Thymus (tissue), 11 donors: ENCODE measurements around the gene GPAT3. TPM values are rescaled to one million over a fixed set of nuclear protein-coding genes. Genes with fewer than 3 reads are reported as not detected.
A peak's percentile ranks its signal among the peaks of the same experiment; 100 is the strongest.

ENCODE experiments used
- DNase-seq, 9 donors: peaks; one replicate each; pipeline ENCODE4 v3.0.0-alpha.2; 2013; ENCODE audit warnings: low spot score in 9 of 9, low read depth in 6 of 9, missing footprints in 1 of 9
- H3K27ac ChIP-seq, 2 donors: one replicate each; pipeline ENCODE4 v1.5.1; 2013; ENCODE audit warnings: control low read depth in 1 of 2, low read depth in 1 of 2, low read length in 1 of 2, mild to moderate bottlenecking in 1 of 2, moderate library complexity in 1 of 2
- H3K27me3 ChIP-seq, 2 donors: one replicate each; pipeline ENCODE4 v1.5.1; 2013; ENCODE audit warnings: low read length in 1 of 2; ENCODE audit not compliant: control insufficient read depth in 2 of 2, insufficient read depth in 1 of 2
- H3K36me3 ChIP-seq, 2 donors: one replicate each; pipeline ENCODE4 v1.5.1; 2013; ENCODE audit warnings: low read length in 1 of 2, mild to moderate bottlenecking in 1 of 2, moderate library complexity in 1 of 2; ENCODE audit not compliant: control insufficient read depth in 2 of 2, insufficient read depth in 2 of 2
- H3K4me1 ChIP-seq, 2 donors: one replicate each; pipeline ENCODE4 v1.5.1; 2013; ENCODE audit warnings: low read length in 2 of 2; ENCODE audit not compliant: control insufficient read depth in 2 of 2, insufficient read depth in 2 of 2
- H3K4me3 ChIP-seq, 2 donors: one replicate each; pipeline ENCODE4 v1.5.1; 2013; ENCODE audit warnings: low read length in 2 of 2, control low read depth in 1 of 2, mild to moderate bottlenecking in 1 of 2
- H3K9me3 ChIP-seq, 2 donors: one replicate each; pipeline ENCODE4 v1.5.1; 2013; ENCODE audit warnings: low read length in 1 of 2, mild to moderate bottlenecking in 1 of 2; ENCODE audit not compliant: control insufficient read depth in 2 of 2, insufficient read depth in 1 of 2
- WGBS: extraction: QIAGEN DNeasy Blood & Tissue Kit; methylation state at CpG from one replicate; pipeline ENCODE4 v1.1.7; 2013; 5-methylcytosine and 5-hydroxymethylcytosine counted together
- polyA plus RNA-seq: library from polyadenylated mRNA; stranded (reverse); fragments of 200-250 nt; gene quantifications from one replicate; pipeline ENCODE4 v1.2.3, GENCODE V29; 2013
- total RNA-seq: library from RNA; stranded (reverse); fragments of 120-200 nt; gene quantifications from one replicate; pipeline ENCODE4 v1.2.4, GENCODE V29; 2013
- donor health status: healthy.

Gene GPAT3
- total and polyA plus RNA-seq, 2 donors, result 1.8 to 2.6 TPM

DNA sequence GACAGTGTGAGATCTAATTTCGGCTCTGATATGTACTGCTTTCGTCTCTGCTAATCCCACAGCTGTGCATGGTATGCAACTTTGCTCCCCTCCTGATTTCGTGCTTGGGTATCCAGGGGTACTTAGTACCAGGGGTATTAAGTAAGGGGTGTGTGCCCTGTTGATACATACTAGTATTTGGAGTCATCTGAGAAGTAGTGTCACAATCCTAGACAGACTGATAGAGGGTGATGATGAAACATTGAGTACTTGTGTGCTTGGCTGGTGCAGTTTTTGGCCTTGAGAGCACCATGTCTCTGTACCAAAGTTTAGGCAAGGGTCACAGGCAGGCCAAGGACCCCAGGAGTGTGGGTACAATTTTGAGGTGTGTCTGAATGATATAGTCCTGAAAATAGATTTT is 10.9 kb downstream of the GPAT3 start:
- WGBS, result 93% methylated on average over 3 of the region's 3 CpGs
- Histone ChIP-seq H3K36me3 (no peaks in the 10 kb centered on the region), H3K9me3 (no peaks in the 10 kb centered on the region), H3K27ac (no peak overlapping the region), H3K4me3 (no peak overlapping the region), H3K4me1 (no peaks in the 10 kb centered on the region), H3K27me3 (no peaks in the 10 kb centered on the region)
- DNase-seq, result no peak

DNA sequence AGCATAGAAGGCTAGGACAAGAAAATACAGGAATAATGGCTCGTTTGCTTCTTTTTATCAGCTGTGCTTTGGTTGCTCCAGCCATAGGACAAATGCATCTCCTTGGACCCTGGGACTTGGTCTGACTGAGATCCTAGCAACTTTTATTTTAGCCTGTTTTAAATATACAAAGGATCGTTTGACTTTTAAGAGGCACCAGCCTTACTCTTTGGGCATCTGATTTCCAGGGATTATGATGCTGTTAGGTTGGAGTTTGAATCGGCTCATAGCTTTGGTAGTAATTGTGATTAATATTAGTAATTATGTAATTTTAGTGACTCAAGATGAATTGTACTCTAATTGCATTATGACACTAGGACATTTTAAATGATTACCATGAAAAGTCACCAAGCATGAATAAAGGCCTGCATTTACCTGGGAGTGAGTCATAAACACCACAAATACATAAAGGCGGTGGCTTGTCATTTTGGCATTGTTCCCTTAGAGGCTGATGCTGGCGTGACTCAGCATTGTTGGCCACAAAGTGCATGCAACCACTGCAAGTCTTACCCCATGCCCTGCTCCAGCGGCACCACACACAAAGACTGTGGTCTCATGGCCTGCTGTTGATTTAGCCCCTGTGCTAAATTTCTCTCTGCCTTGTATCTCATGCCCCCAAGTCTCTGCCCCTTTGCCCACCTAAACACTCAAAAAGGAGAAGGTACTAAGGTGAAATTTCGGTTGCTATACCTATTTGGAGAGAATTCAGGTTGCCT is 12.4 kb downstream of the GPAT3 start:
- no peak overlapping the region for H3K27ac ChIP-seq
- no peaks in the 10 kb centered on the region for H3K27me3 ChIP-seq
- no peaks in the 10 kb centered on the region for H3K36me3 ChIP-seq
- WGBS, result 54% methylated on average over 7 of the region's 7 CpGs
- DNase-seq, result peak in 1 of 9 donors; percentile 28
- H3K4me1 ChIP-seq, result no peaks in the 10 kb centered on the region
- H3K4me3 ChIP-seq, result no peak overlapping the region
- no peaks in the 10 kb centered on the region for H3K9me3 ChIP-seq

DNA sequence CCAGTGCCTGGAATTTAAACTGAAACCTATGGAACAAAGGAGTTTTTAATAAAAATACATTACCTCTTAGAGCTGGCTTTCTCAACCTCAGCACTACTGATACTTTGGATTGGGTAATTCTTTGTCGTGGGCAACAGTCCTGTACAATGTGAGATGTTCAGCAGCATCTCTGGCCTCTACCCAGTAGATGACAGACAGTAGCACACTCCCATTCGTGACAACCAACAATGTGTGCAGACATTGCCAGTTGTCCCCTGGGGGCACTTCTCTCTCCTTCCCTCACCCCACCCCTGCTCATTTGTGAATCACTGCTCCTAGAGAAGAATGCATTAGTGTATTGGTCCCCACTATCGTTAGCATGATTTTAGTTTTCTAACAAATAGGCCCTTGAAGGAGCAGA is 16.2 kb downstream of the GPAT3 start:
- Histone ChIP-seq H3K9me3 (no peaks in the 10 kb centered on the region), H3K4me3 (no peak overlapping the region), H3K27ac (no peak overlapping the region), H3K4me1 (no peaks in the 10 kb centered on the region), H3K36me3 (no peaks in the 10 kb centered on the region), H3K27me3 (no peaks in the 10 kb centered on the region)
- no peak for DNase-seq
- WGBS, result 94% methylated on average over 3 of the region's 3 CpGs

DNA sequence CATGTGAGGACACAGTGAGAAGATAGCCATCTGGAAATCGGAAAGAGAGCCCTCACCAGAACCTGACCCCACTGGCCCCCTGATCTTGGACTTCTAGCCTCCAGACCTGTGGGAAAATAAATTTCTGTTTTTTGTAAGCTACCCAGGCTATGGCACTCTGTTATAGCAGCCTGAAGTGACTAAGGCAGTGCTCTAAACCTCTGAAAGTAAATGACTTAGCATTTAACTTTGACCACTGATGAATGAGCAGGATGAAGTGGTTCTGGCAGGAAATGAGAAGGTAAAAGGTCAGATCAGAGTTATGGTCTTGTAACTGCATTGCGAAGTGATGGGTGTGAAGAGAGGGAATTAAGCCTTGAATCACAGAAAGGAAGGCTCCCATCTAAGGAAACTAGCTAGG is 17.0 kb downstream of the GPAT3 start:
- Histone ChIP-seq H3K9me3 (no peaks in the 10 kb centered on the region), H3K4me1 (no peaks in the 10 kb centered on the region), H3K27ac (no peak overlapping the region)

DNA sequence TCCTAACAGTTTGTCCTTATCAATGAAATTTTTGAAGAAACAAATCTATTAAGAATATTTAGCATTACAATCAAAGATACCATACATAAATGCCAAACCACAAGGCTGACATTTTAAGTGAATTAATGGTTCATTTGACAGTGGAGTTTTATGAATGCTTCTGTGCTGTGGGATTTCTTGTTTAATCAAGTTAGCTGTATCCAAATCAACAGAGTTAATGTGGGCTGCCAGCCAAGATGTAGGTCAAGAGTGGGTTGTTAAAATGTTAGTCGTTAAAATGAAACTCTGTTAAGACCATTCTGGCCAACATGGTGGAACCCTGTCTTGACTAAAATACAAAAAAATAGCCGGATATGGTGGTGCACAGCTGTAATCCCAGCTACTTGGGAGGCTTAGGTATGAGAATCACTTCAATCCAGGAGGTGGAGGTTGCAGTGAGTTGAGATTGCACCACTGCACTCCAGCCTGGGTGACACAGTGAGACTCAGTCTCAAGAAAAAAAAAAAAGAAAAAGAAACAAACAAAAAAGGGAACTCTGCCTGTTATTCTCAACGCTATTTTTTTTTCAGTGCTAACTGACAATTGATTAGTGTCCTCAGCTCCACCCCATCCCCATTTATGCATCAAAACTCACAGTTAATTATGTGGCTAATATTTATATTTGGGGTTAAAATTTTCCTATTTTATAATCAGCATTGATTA is 20.2 kb downstream of the GPAT3 start:
- H3K9me3 ChIP-seq, result no peaks in the 10 kb centered on the region
- no peaks in the 10 kb centered on the region for H3K4me1 ChIP-seq
- 54% methylated on average over 3 of the region's 3 CpGs for WGBS
- H3K36me3 ChIP-seq, result no peaks in the 10 kb centered on the region
- H3K4me3 ChIP-seq, result no peak overlapping the region
- no peak for DNase-seq
- no peaks in the 10 kb centered on the region for H3K27me3 ChIP-seq
- H3K27ac ChIP-seq, result no peak overlapping the region

More for the DNA sequence above, 17.0 kb downstream of the GPAT3 start:
- H3K4me3 ChIP-seq, result no peak overlapping the region
- no peaks in the 10 kb centered on the region for H3K27me3 ChIP-seq
- no peak for DNase-seq
- no peaks in the 10 kb centered on the region for H3K36me3 ChIP-seq
- WGBS, result 67% methylated on average over 2 of the region's 2 CpGs

DNA sequence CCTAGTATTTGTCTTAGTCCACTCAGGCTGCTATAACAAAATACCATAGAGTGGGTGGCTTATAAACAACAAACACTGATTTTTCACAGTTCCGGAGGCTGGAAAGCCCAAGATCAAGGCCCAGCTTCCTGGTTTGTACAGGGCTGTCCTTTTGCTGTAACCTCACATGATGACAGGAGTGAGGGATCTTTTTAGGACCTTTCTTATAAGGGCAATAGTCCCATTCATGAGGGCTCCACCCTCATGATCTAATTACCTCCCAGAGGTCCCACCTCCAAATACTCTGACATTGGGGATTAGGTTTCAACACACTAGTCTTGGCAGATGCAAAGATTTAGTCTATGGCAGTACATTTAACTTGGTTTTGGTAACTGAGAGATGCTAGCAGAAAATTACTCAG is 20.9 kb downstream of the GPAT3 start:
- Histone ChIP-seq H3K4me3 (no peak overlapping the region), H3K36me3 (no peaks in the 10 kb centered on the region), H3K27ac (no peak overlapping the region), H3K4me1 (no peaks in the 10 kb centered on the region), H3K9me3 (no peaks in the 10 kb centered on the region), H3K27me3 (no peaks in the 10 kb centered on the region)
- 96% methylated on average over 1 of the region's 1 CpG for WGBS
- DNase-seq, result no peak

DNA sequence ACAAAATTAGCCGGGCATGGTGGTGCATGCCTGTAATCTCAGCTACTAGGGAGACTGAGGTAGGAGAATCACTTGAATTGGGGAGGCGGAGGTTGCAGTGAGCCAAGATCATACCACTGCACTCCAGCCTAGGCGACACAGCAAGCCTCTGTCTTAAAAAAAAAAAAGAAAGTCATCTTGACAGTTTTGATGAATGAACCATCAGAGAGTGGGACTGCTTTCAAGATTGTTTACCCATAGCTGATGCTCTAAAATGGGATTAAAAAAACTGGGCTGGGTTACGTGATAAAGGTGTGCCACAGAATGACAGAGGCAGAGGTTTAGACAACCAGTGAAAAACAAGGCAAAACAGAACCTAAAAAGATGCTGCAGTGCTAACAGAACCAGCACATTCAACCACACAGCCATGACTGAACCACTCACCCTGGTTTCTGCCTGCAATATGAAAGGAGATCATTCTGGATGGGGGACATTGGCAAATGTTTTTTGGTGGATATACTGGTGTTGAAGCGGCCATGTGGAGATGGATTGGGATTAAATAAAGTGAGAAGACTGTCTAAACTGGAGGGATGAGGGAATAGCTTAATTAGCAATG is 22.2 kb downstream of the GPAT3 start:
- no peak for DNase-seq
- 96% methylated on average over 5 of the region's 5 CpGs for WGBS
- no peak overlapping the region for H3K27ac ChIP-seq

DNA sequence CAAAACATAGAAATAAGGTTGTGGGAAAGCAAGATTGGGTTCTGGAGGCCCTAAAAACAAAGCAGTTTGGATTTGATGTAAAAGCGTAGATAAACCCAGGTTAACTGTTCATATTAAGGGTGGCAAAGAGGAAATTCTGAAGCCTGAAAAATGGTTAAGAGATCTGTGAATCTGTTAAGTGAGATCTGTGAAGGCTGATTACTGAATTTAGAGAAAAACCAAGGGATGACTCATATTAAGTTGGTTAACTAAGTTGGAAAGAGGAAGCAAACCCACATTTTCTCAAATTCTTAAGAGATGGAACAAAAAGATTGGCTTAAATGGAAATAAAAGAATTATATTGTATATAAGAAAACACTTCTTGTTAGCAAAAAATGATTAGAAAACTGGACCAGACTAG is 22.8 kb downstream of the GPAT3 start:
- no peaks in the 10 kb centered on the region for H3K4me1 ChIP-seq
- H3K36me3 ChIP-seq, result no peaks in the 10 kb centered on the region
- H3K27ac ChIP-seq, result no peak overlapping the region
- 57% methylated on average over 1 of the region's 1 CpG for WGBS
- H3K9me3 ChIP-seq, result no peaks in the 10 kb centered on the region
- DNase-seq, result no peak
- H3K4me3 ChIP-seq, result no peak overlapping the region
- H3K27me3 ChIP-seq, result no peaks in the 10 kb centered on the region

More for the DNA sequence above, 22.2 kb downstream of the GPAT3 start:
- H3K27me3 ChIP-seq, result no peaks in the 10 kb centered on the region
- H3K9me3 ChIP-seq, result no peaks in the 10 kb centered on the region
- no peaks in the 10 kb centered on the region for H3K36me3 ChIP-seq
- H3K4me1 ChIP-seq, result no peaks in the 10 kb centered on the region
- no peak overlapping the region for H3K4me3 ChIP-seq

DNA sequence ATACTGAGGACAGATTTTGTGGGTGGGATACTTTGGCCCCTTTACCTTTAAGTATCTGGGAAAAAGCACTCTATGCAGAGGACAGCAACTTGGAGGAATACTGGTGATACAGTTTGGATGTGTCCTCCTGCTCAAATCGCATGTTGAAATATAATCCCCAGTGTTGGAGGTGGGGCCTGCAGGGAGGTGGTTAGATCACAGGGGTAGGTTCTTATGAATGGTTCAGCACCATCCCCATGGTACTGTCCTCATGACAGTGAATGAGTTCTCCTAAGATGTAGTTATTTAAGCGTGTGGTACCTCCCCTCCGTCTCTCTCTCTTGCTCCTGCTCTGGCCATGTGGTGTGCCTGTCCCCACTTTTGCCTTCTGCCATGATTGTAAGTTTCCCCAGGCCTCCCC is 24.6 kb downstream of the GPAT3 start:
- DNase-seq, result no peak
- no peaks in the 10 kb centered on the region for H3K27me3 ChIP-seq

More for the DNA sequence above, 24.6 kb downstream of the GPAT3 start:
- Histone ChIP-seq H3K27ac (no peak overlapping the region), H3K9me3 (no peaks in the 10 kb centered on the region), H3K4me3 (no peak overlapping the region), H3K4me1 (no peaks in the 10 kb centered on the region), H3K36me3 (no peaks in the 10 kb centered on the region)
- WGBS, result 99% methylated on average over 3 of the region's 3 CpGs
